Stimulated activated CD4-positive, alpha-beta T cell treated with anti-CD3 and anti-CD28 coated beads, Interleukin-2, amount 100 ng/mL, for 24 hours (primary cell): ENCODE data around the gene FCRLB.
"Not testable (repeated sequence)": the region's sequence is repeated elsewhere in the genome, so short reads cannot be mapped to it uniquely, and the experiment has no call there.

Experiments used
- DNase-seq, 2 donors: peaks; one replicate each; pipeline ENCODE4 v3.0.0-alpha.2; 2020

Gene FCRLB

DNA sequence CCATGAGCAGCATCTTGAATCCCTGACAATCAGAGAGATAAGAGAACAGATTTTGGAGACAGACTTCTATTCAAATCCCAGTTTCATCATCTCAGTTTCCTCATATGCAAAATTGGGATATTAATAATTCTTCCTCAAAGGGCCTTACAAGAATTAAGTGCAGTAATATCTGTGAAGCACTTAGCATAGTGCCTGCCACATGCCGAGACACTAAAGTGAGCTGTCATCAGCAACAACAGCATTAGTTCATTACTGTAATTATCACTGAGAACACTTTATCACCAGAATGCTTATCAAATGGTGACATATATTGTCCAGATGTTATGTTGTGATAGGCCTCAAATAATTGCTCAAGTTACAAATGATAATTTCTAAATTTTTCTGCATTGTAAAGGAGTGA is 922 bp upstream of the FCRLB start:
- no peak for DNase-seq

DNA sequence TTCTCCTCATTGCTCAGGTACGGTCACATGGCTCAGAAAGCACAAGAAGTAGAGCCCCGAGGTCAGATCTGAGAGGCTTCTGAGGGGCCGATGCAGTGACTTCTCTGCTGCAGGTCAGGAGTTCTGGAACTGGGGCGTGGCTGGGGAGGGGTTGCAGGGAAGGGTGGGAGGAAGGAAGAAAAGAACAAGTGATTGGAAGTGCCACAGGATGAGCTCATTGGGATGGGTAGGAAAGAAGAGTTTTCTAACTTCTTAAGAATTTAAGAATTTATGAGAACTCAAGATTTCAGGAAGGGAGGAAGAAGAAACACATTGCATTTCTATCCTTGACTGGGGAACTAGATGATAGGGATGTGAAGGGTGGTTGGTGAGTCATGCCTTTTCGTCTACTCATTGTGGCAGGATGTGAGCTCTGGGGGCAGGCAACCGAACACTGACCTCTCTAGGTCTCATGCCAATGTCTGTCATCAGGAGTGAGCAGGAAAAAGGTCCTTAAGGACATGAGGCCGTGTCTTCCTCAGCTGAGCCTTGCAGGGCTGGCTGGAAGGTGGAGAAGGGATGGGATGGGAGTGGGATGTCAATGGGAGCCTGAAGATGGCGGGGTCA is 497 bp downstream of the FCRLB start:
- no peak for DNase-seq

GRCh38 chr1:161722406-161722805 is 1.1 kb downstream of the FCRLB start:
- no peak for DNase-seq

DNA sequence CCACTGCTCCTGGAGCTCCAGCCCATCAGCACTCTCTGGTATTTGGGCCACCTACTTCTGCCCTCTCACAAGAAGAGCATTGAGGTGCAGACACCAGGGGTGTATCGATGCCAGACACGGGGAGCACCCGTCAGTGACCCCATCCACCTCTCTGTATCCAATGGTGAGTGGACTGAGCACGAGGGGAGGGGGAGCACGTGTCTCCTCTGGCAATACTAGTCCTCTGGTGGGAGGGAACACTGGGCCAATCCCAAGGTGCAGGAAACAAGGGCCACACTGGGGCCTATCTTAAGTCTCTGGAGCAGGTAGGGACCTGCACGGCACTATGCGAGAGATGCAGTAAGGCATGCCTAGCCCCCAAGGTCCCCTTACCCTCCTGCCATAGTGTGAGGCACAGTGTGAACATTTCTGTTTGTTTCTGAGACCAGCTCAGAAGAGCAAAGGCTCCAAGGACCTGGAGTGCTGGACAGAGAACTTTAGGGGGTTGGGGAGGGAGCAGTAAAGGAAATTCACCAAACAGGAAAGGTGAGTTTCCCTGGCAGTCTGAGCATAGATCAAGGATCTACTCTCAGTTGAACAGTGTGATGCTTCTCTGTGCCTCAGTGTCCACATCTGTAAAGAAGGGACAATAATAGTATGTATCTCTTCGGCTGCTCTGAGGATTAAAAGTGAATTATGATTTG is 2.3 kb downstream of the FCRLB start:
- no peak for DNase-seq

DNA sequence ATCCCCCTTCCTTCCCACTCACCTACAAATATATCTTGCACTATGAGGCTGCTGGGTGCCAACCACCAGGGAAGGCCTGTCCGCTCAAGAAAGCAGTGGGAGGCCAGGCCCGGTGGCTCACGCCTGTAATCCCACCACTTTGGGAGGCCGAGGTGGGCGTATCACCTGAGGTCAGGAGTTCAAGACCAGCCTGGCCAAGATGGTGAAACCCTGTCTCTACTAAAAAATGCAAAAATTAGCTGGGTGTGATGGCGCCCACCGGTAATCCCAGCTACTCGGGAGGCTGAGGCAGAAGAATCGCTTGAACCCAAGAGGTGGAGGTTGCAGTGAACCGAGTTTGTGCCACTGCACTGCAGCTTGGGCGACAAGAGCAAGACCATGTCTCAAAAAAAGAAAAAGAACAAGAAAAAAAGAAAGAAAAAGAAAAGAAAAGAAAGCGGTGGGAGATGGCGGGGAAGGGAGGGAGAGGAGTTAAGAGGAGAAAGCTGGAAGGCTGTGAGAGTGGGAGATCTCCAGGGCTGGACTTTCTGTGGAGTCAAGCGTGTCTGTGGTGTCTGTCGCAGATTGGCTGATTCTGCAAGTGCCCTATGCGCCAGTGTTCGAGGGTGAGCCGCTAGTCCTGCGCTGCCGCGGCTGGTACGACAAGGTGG is 4.0 kb downstream of the FCRLB start:
- not testable (repeated sequence) for DNase-seq

GRCh38 chr1:161725908-161726472 is 4.6 kb downstream of the FCRLB start:
- peak; percentile 36 to 37 for DNase-seq

GRCh38 chr1:161726473-161727255 is 5.3 kb downstream of the FCRLB start:
- peak; percentile 69 to 70 for DNase-seq

DNA sequence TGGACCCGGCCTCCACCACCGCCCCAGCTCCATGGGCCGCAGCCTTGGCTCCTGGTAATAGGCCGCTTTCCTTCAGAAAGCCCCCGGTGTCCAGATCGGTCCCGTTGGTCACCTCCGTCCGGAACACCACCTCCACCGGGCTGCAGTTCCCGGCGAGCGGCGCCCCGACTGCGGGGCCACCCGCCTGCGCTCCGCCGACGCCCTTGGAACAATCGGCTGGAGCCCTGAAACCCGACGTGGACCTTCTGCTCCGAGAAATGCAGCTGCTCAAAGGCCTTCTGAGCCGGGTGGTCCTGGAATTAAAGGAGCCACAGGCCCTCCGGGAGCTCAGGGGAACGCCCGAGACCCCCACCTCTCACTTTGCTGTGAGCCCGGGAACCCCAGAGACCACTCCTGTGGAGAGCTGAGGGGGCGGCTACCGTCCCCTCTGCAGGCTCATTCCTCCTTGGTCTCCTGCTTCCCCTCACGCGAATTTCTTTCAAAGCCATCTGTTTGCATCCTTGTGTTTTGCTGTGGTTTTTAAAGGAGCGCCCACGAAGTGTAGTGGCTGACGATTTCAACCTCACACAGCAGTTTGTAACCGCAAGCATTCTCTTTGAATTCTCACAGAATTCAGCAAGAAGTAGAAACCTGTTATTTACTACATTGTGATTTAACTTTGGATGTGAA is 6.0 kb downstream of the FCRLB start:
- DNase-seq = peak in 1 of 2 donors; percentile 34

DNA sequence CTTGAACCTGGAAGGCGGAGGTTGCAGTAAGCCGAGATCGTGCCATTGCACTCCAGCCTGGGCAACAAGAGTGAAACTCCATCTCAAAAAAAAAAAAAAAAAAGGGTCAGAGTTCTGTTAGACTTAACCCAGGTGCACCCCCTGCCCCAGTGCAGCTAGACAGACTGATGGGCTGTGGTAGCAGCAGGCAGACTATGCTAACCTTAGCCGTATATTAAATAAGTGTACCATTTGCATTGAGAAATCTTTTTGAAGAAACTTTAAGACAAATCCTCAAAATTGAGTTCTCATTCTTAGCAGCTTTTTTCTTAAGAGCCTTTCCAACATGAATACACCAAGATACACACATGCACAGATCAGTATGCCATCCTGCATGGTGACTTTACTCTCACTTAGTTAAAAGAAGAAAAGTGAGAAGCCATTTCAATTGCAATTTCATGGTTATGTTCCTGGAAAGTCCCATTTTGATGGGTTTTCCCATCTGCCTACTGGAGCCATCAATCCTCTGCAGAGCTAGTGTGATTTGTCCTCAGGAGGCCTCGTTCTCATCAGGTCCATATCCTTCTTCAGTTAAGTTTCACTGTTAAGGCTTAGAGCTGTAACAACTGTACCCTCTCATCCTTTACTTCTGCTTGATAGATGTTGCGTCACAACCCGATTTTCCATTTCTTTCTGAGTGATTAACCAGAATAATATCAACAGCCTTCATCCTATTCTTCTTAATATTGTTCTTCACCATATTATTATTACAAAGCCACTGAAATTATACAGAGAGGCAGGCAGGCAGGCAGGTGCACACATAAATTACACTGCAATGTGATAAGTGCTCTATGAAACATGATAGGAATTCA is 7.3 kb downstream of the FCRLB start:
- DNase-seq = no peak

DNA sequence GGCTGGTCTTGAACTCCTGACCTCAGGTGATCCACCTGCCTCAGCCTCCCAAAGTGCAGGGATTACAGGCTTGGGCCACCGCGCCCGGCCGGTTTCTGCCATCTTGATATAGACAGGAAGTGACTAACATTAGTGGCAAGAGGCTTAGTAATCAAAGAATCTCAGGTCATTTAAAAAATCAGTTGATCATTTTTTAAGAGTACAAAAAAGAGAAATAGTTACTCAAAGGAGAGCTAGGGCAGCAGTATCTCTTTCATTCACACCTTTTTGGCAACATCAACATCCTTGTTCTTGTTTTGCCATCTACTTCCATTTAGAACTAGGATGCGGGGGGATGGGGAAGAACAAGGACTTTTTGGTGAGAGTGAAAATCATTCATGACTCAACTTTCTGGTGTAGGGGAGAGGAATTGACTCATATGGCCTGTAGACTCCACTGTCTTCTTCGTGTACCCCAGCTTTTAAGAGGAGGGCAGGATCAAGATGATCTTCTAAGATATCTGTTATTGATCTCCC is 8.8 kb downstream of the FCRLB start:
- DNase-seq = peak; percentile 46 to 49

GRCh38 chr1:161731241-161731640 is 9.9 kb downstream of the FCRLB start:
- DNase-seq = no peak

DNA sequence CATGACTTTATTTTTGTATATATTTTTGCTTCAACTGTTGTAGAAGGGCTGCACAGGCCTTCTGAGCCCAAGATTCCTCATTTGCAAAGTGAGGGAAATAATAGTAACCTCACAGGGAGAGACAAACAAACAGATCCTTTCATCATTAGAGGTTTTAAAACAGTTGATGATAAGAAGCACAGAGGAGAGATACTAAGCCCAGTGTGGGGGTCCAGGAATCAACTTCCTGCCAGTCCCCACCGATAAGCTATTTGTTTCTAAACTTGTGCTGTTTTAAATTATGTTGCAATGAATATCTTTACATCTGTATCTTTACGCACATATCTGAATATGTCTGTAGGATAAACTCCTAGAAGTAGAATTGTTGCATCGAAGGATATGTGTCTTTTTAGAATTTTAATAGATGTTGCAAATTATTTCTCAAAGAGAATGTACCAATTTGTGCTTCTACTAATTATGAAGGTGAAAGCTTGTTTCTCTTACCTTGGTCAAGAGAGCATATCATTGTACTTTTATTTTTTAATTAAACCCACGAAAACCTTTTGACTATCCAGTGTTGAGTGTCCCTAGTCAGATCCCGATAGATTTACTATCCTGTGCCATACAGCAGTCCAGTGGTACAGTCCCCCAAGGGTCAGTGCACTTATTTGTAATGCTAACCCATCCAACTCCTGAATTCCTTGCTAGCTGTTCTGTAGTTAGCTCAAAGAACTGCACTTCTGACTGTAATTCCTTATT is 10.8 kb downstream of the FCRLB start:
- no peak for DNase-seq

GRCh38 chr1:161733526-161733925 is 12.2 kb downstream of the FCRLB start:
- no peak for DNase-seq

- no peak for DNase-seq
These were observed 14.5 kb downstream of the FCRLB start for GRCh38 chr1:161735837-161736236.

GRCh38 chr1:161736335-161736969 is 15.1 kb downstream of the FCRLB start:
- DNase-seq = peak in 1 of 2 donors; percentile 33

DNA sequence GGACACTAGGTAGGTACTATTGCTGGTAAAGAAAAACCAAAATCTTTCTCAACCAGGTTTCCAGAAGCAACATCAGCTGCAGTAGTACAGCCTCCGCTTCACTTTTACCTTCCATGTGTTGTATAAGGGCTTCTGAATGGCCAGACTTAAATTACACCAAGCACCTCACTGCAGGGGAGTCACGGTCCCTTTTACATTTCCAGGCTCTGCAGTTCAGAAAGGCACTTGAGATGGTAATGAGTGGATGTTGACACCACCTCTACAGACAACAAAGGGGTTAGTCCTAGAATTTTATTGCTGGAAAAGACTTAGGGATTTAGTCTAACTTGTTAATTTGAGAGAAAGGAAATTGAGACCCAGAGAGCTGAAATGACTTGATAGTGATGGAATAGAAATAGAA is 16.3 kb downstream of the FCRLB start:
- no peak for DNase-seq

- peak; percentile 31 to 34 for DNase-seq
These were observed 17.4 kb downstream of the FCRLB start for GRCh38 chr1:161738627-161739287.

DNA sequence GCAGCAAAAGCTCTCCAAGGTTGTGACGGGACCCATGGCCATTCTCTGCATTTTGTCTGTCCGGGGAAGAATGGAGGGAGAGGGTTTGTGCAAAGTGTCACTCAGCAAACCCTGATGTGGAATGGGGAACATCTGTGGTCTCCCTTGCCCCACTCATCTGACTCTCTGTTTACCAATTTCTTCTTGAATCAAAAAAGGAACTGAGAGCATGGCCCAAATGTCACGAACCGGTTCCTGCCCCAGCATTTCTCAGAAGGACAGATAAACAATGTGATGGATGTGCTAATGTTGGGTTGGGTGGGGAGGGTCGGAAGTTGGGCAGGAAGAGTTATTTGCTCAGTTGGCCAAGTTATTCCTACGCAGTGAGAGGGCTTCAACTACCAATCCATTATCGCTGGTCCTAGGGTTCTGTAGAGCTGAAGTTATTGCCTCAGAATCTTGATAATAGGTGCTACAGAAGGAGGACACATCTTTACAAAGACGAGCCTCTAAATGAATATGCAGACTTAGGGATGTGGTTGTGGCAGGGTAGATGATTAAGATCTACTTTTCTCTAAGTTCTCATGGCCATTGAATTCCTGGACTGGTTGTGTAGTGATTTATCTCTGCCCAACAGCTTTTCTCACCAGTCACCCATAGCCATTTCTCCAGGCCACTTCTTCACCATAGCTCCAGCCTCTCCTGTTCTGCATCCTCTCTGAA is 18.7 kb downstream of the FCRLB start:
- DNase-seq = no peak

DNA sequence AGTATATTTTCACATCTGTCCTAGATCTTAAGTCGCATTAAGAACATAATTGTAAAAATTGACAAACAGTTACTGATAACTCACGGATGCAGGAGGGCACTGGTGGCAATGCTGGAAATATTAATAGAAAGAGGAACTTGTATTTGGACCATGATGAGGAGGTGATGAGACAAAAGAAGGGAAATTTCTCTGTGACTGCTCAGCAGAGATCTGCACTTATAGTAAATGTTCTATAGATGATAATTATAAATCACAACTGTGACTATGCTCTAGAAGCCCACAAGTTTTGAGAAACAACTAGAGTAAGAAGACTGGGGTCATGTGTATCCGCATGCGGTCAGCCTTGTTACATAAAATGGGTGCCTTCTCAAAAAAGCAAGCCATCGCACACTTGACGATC is 19.6 kb downstream of the FCRLB start:
- DNase-seq = no peak
